Panc1 (cell line): ENCODE results near the gene GFAP. TPM values are rescaled to one million over a fixed set of nuclear protein-coding genes. Genes with fewer than 3 reads are reported as not detected.

Source experiments
- ATAC-seq: fragments of 200-7000 bp; cut with Tn5 transposase; 2 replicates; pipeline ENCODE4 v1.9.1; 2020; ENCODE audit warnings: mild to moderate bottlenecking, moderate library complexity
- BruUV-seq: library from RNA; stranded (reverse); fragments of 400-500 nt; replicated peaks from 2 replicates; lab custom pipeline; 2021; lab: Mats Ljungman, UMichigan
- CTCF ChIA-PET: fragments of 300-600 bp; sonication (Branson Sonifier 250); formaldehyde crosslinking; loops from one replicate; lab custom pipeline; 2022; ENCODE audit warnings: antibody characterized with exemption; lab: Charles Lee
- POLR2A ChIA-PET: fragments of 300-600 bp; sonication (Branson Sonifier 250); formaldehyde crosslinking; loops from one replicate; lab custom pipeline; 2022; ENCODE audit warnings: antibody characterized with exemption; lab: Charles Lee
- DNase-seq: peaks from one replicate; pipeline ENCODE4 v3.0.0-alpha.2; 2010; ENCODE audit warnings: low read depth, low spot score
- H3K27ac ChIP-seq: 2 replicates; pipeline ENCODE4 v1.5.1; 2011; ENCODE audit warnings: mild to moderate bottlenecking, low read length, inconsistent platforms
- H3K27me3 ChIP-seq: fragments of 200-500 bp; sonication (Bioruptor generic); 2 replicates; pipeline ENCODE4 v1.6.0; 2014; ENCODE audit warnings: low read length, inconsistent platforms; ENCODE audit not compliant: control insufficient read depth, insufficient read depth
- H3K36me3 ChIP-seq: fragments of 200-500 bp; sonication (Bioruptor generic); 2 replicates; pipeline ENCODE4 v1.5.1; 2014; ENCODE audit warnings: inconsistent platforms, mild to moderate bottlenecking, low read length, moderate library complexity; ENCODE audit not compliant: control insufficient read depth, insufficient read depth
- H3K4me1 ChIP-seq: 2 replicates; pipeline ENCODE4 v1.5.1; 2011; ENCODE audit warnings: inconsistent platforms, mild to moderate bottlenecking, low read length, moderate library complexity; ENCODE audit not compliant: control insufficient read depth, insufficient read depth
- H3K4me3 ChIP-seq, 2 experiments: 2 replicates each; pipeline ENCODE4 v1.5.1; 2011 to 2012; ENCODE audit warnings: low read depth in 2 of 2, low read length in 2 of 2, mild to moderate bottlenecking in 2 of 2, inconsistent platforms in 1 of 2, moderate library complexity in 1 of 2
- H3K9me3 ChIP-seq: fragments of 200-500 bp; sonication (Bioruptor generic); 2 replicates; pipeline ENCODE4 v1.5.1; 2014; ENCODE audit warnings: low read depth, mild to moderate bottlenecking, inconsistent platforms, low read length, moderate library complexity; ENCODE audit not compliant: control insufficient read depth, insufficient read depth
- POLR2AphosphoS5 ChIP-seq: IDR thresholded peaks from 2 replicates; pipeline ENCODE4 v1.6.1; 2012; ENCODE audit warnings: mild to moderate bottlenecking, low read depth, low read length, moderate library complexity
- SIN3A ChIP-seq: IDR thresholded peaks from 2 replicates; pipeline ENCODE4 v1.6.1; 2012; ENCODE audit warnings: low read depth, mild to moderate bottlenecking, low read length, moderate library complexity, borderline replicate concordance; ENCODE audit not compliant: insufficient read depth
- TCF7L2 ChIP-seq: IDR thresholded peaks from 2 replicates; pipeline ENCODE4 v1.6.1; 2011; ENCODE audit warnings: mild to moderate bottlenecking, low read depth, low read length, inconsistent platforms
- in situ Hi-C: cut with HindIII; loops from 2 replicates; pipeline ENCODE4 v1.10.0; 2016; ENCODE audit warnings: low sequenced_read_pairs, low pct_unique_long_range_greater_than_20kb
- intact Hi-C: fragments of 100-400 bp; cut with micrococcal nuclease; formaldehyde crosslinking; loops from one replicate; pipeline ENCODE4 v1.10.0; 2022; ENCODE audit not compliant: unreplicated experiment
- total RNA-seq: library from RNA; stranded (reverse); gene quantifications from one replicate; pipeline ENCODE4 v1.2.1, GENCODE V29; 2021; ENCODE audit not compliant: unreplicated experiment
- TF ChIP-seq, protein P1 (sequence below): fragments of 450-650 bp; IDR thresholded peaks from 2 replicates; pipeline ENCODE4 v1.5.1; 2017; ENCODE audit warnings: mild to moderate bottlenecking
- TF ChIP-seq, protein P2 (sequence below), 2 experiments: IDR thresholded peaks; 2 replicates each; pipeline ENCODE4 v1.6.1; 2011 to 2012; ENCODE audit warnings: low read depth in 2 of 2, control low read depth in 1 of 2, low read length in 1 of 2, mild to moderate bottlenecking in 1 of 2, moderate library complexity in 1 of 2; ENCODE audit not compliant: insufficient read depth in 1 of 2

The GFAP gene
- total RNA-seq, 1 experiment from 2014 or later = not detected

GRCh38 chr17:44930667-44931066 lies 15.4 kb upstream of the GFAP start:
- no peak overlapping the region for H3K27ac ChIP-seq
- no peak overlapping the region for H3K4me3 ChIP-seq
- CTCF ChIA-PET = no interaction called here
- intact Hi-C loops (no loop called here), in situ Hi-C loops (no loop called here)
- POLR2A ChIA-PET = no interaction called here
- no peaks in the 10 kb centered on the region for H3K27me3 ChIP-seq
- DNase-seq (no peak), ATAC-seq (no peak)
- peaks cover 2% of the 10 kb centered on the region; the same call in 1 of the 2 replicates for H3K36me3 ChIP-seq
- no TSS peak for BruUV-seq
- H3K9me3 ChIP-seq = no peaks in the 10 kb centered on the region
- TF ChIP-seq SIN3A = no peak
- TF ChIP-seq, protein P1, sequence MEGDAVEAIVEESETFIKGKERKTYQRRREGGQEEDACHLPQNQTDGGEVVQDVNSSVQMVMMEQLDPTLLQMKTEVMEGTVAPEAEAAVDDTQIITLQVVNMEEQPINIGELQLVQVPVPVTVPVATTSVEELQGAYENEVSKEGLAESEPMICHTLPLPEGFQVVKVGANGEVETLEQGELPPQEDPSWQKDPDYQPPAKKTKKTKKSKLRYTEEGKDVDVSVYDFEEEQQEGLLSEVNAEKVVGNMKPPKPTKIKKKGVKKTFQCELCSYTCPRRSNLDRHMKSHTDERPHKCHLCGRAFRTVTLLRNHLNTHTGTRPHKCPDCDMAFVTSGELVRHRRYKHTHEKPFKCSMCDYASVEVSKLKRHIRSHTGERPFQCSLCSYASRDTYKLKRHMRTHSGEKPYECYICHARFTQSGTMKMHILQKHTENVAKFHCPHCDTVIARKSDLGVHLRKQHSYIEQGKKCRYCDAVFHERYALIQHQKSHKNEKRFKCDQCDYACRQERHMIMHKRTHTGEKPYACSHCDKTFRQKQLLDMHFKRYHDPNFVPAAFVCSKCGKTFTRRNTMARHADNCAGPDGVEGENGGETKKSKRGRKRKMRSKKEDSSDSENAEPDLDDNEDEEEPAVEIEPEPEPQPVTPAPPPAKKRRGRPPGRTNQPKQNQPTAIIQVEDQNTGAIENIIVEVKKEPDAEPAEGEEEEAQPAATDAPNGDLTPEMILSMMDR = no peak
- TF ChIP-seq TCF7L2 = no peak
- TF ChIP-seq, protein P2, sequence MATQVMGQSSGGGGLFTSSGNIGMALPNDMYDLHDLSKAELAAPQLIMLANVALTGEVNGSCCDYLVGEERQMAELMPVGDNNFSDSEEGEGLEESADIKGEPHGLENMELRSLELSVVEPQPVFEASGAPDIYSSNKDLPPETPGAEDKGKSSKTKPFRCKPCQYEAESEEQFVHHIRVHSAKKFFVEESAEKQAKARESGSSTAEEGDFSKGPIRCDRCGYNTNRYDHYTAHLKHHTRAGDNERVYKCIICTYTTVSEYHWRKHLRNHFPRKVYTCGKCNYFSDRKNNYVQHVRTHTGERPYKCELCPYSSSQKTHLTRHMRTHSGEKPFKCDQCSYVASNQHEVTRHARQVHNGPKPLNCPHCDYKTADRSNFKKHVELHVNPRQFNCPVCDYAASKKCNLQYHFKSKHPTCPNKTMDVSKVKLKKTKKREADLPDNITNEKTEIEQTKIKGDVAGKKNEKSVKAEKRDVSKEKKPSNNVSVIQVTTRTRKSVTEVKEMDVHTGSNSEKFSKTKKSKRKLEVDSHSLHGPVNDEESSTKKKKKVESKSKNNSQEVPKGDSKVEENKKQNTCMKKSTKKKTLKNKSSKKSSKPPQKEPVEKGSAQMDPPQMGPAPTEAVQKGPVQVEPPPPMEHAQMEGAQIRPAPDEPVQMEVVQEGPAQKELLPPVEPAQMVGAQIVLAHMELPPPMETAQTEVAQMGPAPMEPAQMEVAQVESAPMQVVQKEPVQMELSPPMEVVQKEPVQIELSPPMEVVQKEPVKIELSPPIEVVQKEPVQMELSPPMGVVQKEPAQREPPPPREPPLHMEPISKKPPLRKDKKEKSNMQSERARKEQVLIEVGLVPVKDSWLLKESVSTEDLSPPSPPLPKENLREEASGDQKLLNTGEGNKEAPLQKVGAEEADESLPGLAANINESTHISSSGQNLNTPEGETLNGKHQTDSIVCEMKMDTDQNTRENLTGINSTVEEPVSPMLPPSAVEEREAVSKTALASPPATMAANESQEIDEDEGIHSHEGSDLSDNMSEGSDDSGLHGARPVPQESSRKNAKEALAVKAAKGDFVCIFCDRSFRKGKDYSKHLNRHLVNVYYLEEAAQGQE (IDR thresholded peaks at IDR 0.05; ENCODE audit: insufficient read depth in 1 of 2, low read depth in 2 of 2, low read length in 1 of 2) = no peak
- no peak for TF ChIP-seq POLR2AphosphoS5
- H3K4me1 ChIP-seq = no peaks in the 10 kb centered on the region

- Histone ChIP-seq H3K27ac (no peak overlapping the region), H3K4me3 (no peak overlapping the region), H3K4me1 (no peaks in the 10 kb centered on the region), H3K9me3 (no peaks in the 10 kb centered on the region), H3K36me3 (peaks cover 2% of the 10 kb centered on the region; the same call in 1 of the 2 replicates), H3K27me3 (no peaks in the 10 kb centered on the region)
- TF ChIP-seq POLR2AphosphoS5 (no peak), SIN3A (no peak), TCF7L2 (no peak)
- TF ChIP-seq, protein P1 = no peak
- TF ChIP-seq, protein P2 (IDR thresholded peaks at IDR 0.05; ENCODE audit: insufficient read depth in 1 of 2, low read depth in 2 of 2, low read length in 1 of 2) = no peak
- in situ Hi-C loops (no loop called here), intact Hi-C loops (no loop called here)
- CTCF ChIA-PET = interaction anchor here (0.5 kb wide), 1 partner anchor 923 kb away, joined by 5 read pairs; no protein-coding TSS in a partner anchor
- POLR2A ChIA-PET = no interaction called here
- DNase-seq (no peak), ATAC-seq (no peak)
- no TSS peak for BruUV-seq
Measured at GRCh38 chr17:44928950-44929720, 13.8 kb upstream of the GFAP start.
